ENCODE data around the gene RPL18.

DNA sequence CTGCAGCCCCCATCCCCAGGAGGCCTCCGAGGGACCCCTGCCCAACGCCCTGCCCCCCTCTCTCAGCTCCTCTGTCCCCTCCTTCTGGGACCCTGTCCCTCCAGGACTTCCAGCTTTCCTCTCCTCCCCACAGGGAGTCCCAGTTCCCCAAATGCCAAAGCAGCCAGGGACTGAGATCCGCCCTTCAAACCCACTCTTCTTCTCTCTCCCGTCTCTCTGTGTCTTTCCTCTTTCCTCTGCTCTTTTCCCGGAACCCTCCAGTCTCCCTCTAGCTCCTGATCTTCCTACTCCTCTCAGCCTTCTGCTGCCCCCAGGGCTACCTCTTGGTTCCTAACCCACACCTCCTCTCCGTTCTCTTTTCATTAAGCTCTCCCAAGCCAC, 26.6 kb upstream of the RPL18 start:
- TF ChIP-seq, protein P1, sequence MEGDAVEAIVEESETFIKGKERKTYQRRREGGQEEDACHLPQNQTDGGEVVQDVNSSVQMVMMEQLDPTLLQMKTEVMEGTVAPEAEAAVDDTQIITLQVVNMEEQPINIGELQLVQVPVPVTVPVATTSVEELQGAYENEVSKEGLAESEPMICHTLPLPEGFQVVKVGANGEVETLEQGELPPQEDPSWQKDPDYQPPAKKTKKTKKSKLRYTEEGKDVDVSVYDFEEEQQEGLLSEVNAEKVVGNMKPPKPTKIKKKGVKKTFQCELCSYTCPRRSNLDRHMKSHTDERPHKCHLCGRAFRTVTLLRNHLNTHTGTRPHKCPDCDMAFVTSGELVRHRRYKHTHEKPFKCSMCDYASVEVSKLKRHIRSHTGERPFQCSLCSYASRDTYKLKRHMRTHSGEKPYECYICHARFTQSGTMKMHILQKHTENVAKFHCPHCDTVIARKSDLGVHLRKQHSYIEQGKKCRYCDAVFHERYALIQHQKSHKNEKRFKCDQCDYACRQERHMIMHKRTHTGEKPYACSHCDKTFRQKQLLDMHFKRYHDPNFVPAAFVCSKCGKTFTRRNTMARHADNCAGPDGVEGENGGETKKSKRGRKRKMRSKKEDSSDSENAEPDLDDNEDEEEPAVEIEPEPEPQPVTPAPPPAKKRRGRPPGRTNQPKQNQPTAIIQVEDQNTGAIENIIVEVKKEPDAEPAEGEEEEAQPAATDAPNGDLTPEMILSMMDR (IDR thresholded peaks at IDR 0.05; ENCODE audit: insufficient read depth, low read length): no peak
- TF ChIP-seq, protein P2, sequence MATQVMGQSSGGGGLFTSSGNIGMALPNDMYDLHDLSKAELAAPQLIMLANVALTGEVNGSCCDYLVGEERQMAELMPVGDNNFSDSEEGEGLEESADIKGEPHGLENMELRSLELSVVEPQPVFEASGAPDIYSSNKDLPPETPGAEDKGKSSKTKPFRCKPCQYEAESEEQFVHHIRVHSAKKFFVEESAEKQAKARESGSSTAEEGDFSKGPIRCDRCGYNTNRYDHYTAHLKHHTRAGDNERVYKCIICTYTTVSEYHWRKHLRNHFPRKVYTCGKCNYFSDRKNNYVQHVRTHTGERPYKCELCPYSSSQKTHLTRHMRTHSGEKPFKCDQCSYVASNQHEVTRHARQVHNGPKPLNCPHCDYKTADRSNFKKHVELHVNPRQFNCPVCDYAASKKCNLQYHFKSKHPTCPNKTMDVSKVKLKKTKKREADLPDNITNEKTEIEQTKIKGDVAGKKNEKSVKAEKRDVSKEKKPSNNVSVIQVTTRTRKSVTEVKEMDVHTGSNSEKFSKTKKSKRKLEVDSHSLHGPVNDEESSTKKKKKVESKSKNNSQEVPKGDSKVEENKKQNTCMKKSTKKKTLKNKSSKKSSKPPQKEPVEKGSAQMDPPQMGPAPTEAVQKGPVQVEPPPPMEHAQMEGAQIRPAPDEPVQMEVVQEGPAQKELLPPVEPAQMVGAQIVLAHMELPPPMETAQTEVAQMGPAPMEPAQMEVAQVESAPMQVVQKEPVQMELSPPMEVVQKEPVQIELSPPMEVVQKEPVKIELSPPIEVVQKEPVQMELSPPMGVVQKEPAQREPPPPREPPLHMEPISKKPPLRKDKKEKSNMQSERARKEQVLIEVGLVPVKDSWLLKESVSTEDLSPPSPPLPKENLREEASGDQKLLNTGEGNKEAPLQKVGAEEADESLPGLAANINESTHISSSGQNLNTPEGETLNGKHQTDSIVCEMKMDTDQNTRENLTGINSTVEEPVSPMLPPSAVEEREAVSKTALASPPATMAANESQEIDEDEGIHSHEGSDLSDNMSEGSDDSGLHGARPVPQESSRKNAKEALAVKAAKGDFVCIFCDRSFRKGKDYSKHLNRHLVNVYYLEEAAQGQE (IDR thresholded peaks at IDR 0.05; ENCODE audit: insufficient replicate concordance, low read depth): no peak
- TF ChIP-seq GABPA (IDR thresholded peaks at IDR 0.05; ENCODE audit: low read depth): no peak
- no peak for TF ChIP-seq POLR2AphosphoS5 (IDR thresholded peaks at IDR 0.05; ENCODE audit: low read depth)
